Smooth muscle cell (in vitro differentiated cells): Measurements from ENCODE around the gene DYNC2I2. TPM values are rescaled to one million over a fixed set of nuclear protein-coding genes. Genes with fewer than 3 reads are reported as not detected.

Experiments
- DNase-seq: peaks from one replicate; lab custom pipeline; 2025; ENCODE audit not compliant: unreplicated experiment; lab: John Stamatoyannopoulos, UW
- H2AFZ ChIP-seq: fragments of 200-600 bp; sonication (generic); 2 replicates; pipeline ENCODE4 v1.6.0; 2016; ENCODE audit warnings: antibody characterized with exemption, low read depth, mild to moderate bottlenecking
- H3F3A ChIP-seq: fragments of 200-600 bp; sonication (generic); 2 replicates; pipeline ENCODE4 v1.6.0; 2017; ENCODE audit warnings: antibody characterized with exemption, low read depth
- H3K27ac ChIP-seq: fragments of 200-600 bp; sonication (generic); 2 replicates; pipeline ENCODE4 v1.5.1; 2016; ENCODE audit warnings: low read depth, mild to moderate bottlenecking
- H3K27me3 ChIP-seq: fragments of 200-600 bp; sonication (generic); 2 replicates; pipeline ENCODE4 v1.6.1; 2016; ENCODE audit warnings: low read depth, mild to moderate bottlenecking
- H3K36me3 ChIP-seq: fragments of 200-600 bp; sonication (generic); 2 replicates; pipeline ENCODE4 v1.5.1; 2016; ENCODE audit warnings: low read depth
- H3K4me1 ChIP-seq: fragments of 200-600 bp; sonication (generic); 2 replicates; pipeline ENCODE4 v1.5.1; 2016; ENCODE audit warnings: low read depth
- H3K4me2 ChIP-seq: fragments of 200-600 bp; sonication (generic); 2 replicates; pipeline ENCODE4 v1.6.0; 2016; ENCODE audit warnings: mild to moderate bottlenecking
- H3K4me3 ChIP-seq: fragments of 200-600 bp; sonication (generic); 2 replicates; pipeline ENCODE4 v1.5.1; 2016; ENCODE audit warnings: mild to moderate bottlenecking
- H3K79me2 ChIP-seq: fragments of 200-600 bp; sonication (generic); 2 replicates; pipeline ENCODE4 v1.6.0; 2016; ENCODE audit warnings: low read depth, mild to moderate bottlenecking
- H3K9ac ChIP-seq: fragments of 200-600 bp; sonication (generic); 2 replicates; pipeline ENCODE4 v1.6.0; 2016; ENCODE audit warnings: low read depth
- H3K9me3 ChIP-seq: fragments of 200-600 bp; sonication (generic); replicated peaks from 2 replicates; pipeline ENCODE4 v1.5.1; 2016; ENCODE audit warnings: low read depth
- H4K20me1 ChIP-seq: fragments of 200-600 bp; sonication (generic); 2 replicates; pipeline ENCODE4 v1.6.0; 2016; ENCODE audit warnings: low read depth
- CTCF ChIP-seq: fragments of 200-600 bp; sonication (generic); IDR thresholded peaks from 2 replicates; pipeline ENCODE4 v1.5.1; 2017; ENCODE audit warnings: borderline replicate concordance, mild to moderate bottlenecking, antibody characterized with exemption; ENCODE audit not compliant: insufficient read depth, poor library complexity, severe bottlenecking
- WGBS: methylation state at CpG from one replicate; pipeline ENCODE4 v1.1.7; 2016; ENCODE audit warnings: low lambda C conversion rate; 5-methylcytosine and 5-hydroxymethylcytosine counted together
- polyA plus RNA-seq: library from polyadenylated mRNA; unstranded; fragments of >200 nt; fragmentation: Nextera tagmentation; extraction: Ambion mirVana; gene quantifications from 2 replicates; pipeline ENCODE4 v1.2.1, GENCODE V29; 2016
- total RNA-seq: library from RNA; depleted of rRNA; stranded (reverse); fragments of >200 nt; gene quantifications from 2 replicates; pipeline ENCODE4 v1.2.3, GENCODE V29; 2014

DYNC2I2 gene
- total and polyA plus RNA-seq, 2 experiments from 2014 or later: 23.5 to 50.9 TPM

DNA sequence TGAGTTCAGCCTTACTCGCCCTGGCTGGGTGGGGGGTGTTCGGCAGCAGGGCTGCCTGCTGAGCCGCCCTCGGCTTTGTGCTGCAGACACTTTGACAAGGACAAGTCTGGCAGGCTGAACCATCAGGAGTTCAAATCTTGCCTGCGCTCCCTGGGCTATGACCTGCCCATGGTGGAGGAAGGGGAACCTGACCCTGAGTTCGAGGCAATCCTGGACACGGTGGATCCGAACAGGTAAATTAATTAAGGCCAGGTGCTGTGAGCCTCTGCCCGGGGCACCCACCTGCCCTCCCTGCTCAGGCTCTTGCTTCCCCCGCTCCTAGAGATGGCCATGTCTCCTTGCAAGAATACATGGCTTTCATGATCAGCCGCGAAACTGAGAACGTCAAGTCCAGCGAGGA is 24.2 kb downstream of the DYNC2I2 start:
- H3K79me2 ChIP-seq: no peaks in the 10 kb centered on the region
- no peak for TF ChIP-seq CTCF
- H3K4me1 ChIP-seq: no peaks in the 10 kb centered on the region
- no peak overlapping the region for H3K4me3 ChIP-seq
- no peaks in the 10 kb centered on the region for H3K9me3 ChIP-seq
- H3K36me3 ChIP-seq: peaks cover 4% of the 10 kb centered on the region
- H2AFZ ChIP-seq: no peak overlapping the region
- no peak overlapping the region for H3K4me2 ChIP-seq
- H3K27me3 ChIP-seq: no peaks in the 10 kb centered on the region
- H3K9ac ChIP-seq: no peak overlapping the region
- peaks cover 7% of the 10 kb centered on the region for H4K20me1 ChIP-seq
- H3K27ac ChIP-seq: no peak overlapping the region
- peaks cover 17% of the 10 kb centered on the region for H3F3A ChIP-seq
- WGBS: 95% methylated on average over 14 of the region's 14 CpGs
- DNase-seq: no peak

- H3K9ac ChIP-seq: no peak overlapping the region
- no peak overlapping the region for H3K4me3 ChIP-seq
- peaks cover 4% of the 10 kb centered on the region for H3K36me3 ChIP-seq
- 97% methylated on average over 10 of the region's 10 CpGs for WGBS
- no peak for DNase-seq
- no peak overlapping the region for H3K27ac ChIP-seq
- peaks cover 17% of the 10 kb centered on the region for H3F3A ChIP-seq
- no peak for TF ChIP-seq CTCF
- H2AFZ ChIP-seq: no peak overlapping the region
- H3K27me3 ChIP-seq: no peaks in the 10 kb centered on the region
- no peaks in the 10 kb centered on the region for H3K9me3 ChIP-seq
- peaks cover 7% of the 10 kb centered on the region for H4K20me1 ChIP-seq
- H3K4me1 ChIP-seq: no peaks in the 10 kb centered on the region
- H3K4me2 ChIP-seq: no peak overlapping the region
- H3K79me2 ChIP-seq: no peaks in the 10 kb centered on the region
Observed at GRCh38 chr9:128632066-128632465, 24.6 kb downstream of the DYNC2I2 start.

- H3K79me2 ChIP-seq: no peaks in the 10 kb centered on the region
- no peaks in the 10 kb centered on the region for H3K27me3 ChIP-seq
- no peak overlapping the region for H3K9ac ChIP-seq
- TF ChIP-seq CTCF: no peak
- H3F3A ChIP-seq: peaks cover 17% of the 10 kb centered on the region
- H3K4me3 ChIP-seq: no peak overlapping the region
- H3K9me3 ChIP-seq: no peaks in the 10 kb centered on the region
- H3K27ac ChIP-seq: no peak overlapping the region
- no peak overlapping the region for H2AFZ ChIP-seq
- no peaks in the 10 kb centered on the region for H3K4me1 ChIP-seq
- WGBS: 96% methylated on average over 9 of the region's 9 CpGs
- peaks cover 4% of the 10 kb centered on the region for H3K36me3 ChIP-seq
- no peak overlapping the region for H3K4me2 ChIP-seq
- H4K20me1 ChIP-seq: peaks cover 7% of the 10 kb centered on the region
- no peak for DNase-seq
Observed at GRCh38 chr9:128631636-128632035, 25.0 kb downstream of the DYNC2I2 start.

- H3K9me3 ChIP-seq: no peaks in the 10 kb centered on the region
- DNase-seq: no peak
- no peak overlapping the region for H3K27ac ChIP-seq
- H3F3A ChIP-seq: peaks cover 16% of the 10 kb centered on the region
- no peaks in the 10 kb centered on the region for H3K27me3 ChIP-seq
- peaks cover 7% of the 10 kb centered on the region for H4K20me1 ChIP-seq
- H3K36me3 ChIP-seq: peaks cover 4% of the 10 kb centered on the region
- TF ChIP-seq CTCF: no peak
- H3K4me3 ChIP-seq: no peak overlapping the region
- H3K79me2 ChIP-seq: no peaks in the 10 kb centered on the region
- H3K4me1 ChIP-seq: no peaks in the 10 kb centered on the region
- 80% methylated on average over 9 of the region's 9 CpGs for WGBS
- no peak overlapping the region for H3K9ac ChIP-seq
- no peak overlapping the region for H3K4me2 ChIP-seq
- no peak overlapping the region for H2AFZ ChIP-seq
Observed at GRCh38 chr9:128629852-128630545, 26.6 kb downstream of the DYNC2I2 start.
